ENCODE results near the gene TEX47.

Gene TEX47

GRCh38 chr7:88795553-88795952, at the start of gene TEX47:
Gene TEX47, minus strand, starts transcription at chr7:88795737. Its CDS starts 795 bp downstream, at chr7:88794942.
- no peak for DNase-seq (ENCODE audit: low spot score)

- DNase-seq (ENCODE audit: low spot score): no peak
Measured at GRCh38 chr7:88845091-88845490, 49.6 kb upstream of the TEX47 start.

- no peak for DNase-seq (ENCODE audit: low spot score)
Measured at GRCh38 chr7:88842201-88842600, 46.7 kb upstream of the TEX47 start.

GRCh38 chr7:88835147-88835728, 39.7 kb upstream of the TEX47 start:
- no peak for DNase-seq (ENCODE audit: low spot score)

- no peak for DNase-seq (ENCODE audit: low spot score)
Measured at GRCh38 chr7:88826222-88826621, 30.7 kb upstream of the TEX47 start.

GRCh38 chr7:88818552-88818951, 23.0 kb upstream of the TEX47 start:
- no peak for DNase-seq (ENCODE audit: low spot score)

GRCh38 chr7:88806280-88807037, 10.9 kb upstream of the TEX47 start:
- DNase-seq (ENCODE audit: low spot score): no peak

GRCh38 chr7:88801046-88801445, 5.5 kb upstream of the TEX47 start:
- DNase-seq (ENCODE audit: low spot score): no peak

- no peak for DNase-seq (ENCODE audit: low spot score)
Measured at GRCh38 chr7:88792361-88792760, 3.2 kb downstream of the TEX47 start.

GRCh38 chr7:88791891-88792290, 3.6 kb downstream of the TEX47 start:
- DNase-seq (ENCODE audit: low spot score): no peak

GRCh38 chr7:88789480-88790064, 6.0 kb downstream of the TEX47 start:
- DNase-seq (ENCODE audit: low spot score): peak; percentile 5

- no peak for DNase-seq (ENCODE audit: low spot score)
Measured at GRCh38 chr7:88787777-88788176, 7.8 kb downstream of the TEX47 start.

GRCh38 chr7:88775838-88776237, 19.7 kb downstream of the TEX47 start:
- no peak for DNase-seq (ENCODE audit: low spot score)

- DNase-seq (ENCODE audit: low spot score): no peak
Measured at GRCh38 chr7:88772776-88773175, 22.8 kb downstream of the TEX47 start.

GRCh38 chr7:88771417-88771816, 24.1 kb downstream of the TEX47 start:
- DNase-seq (ENCODE audit: low spot score): no peak

- DNase-seq (ENCODE audit: low spot score): no peak
Measured at GRCh38 chr7:88761779-88762178, 33.8 kb downstream of the TEX47 start.

- DNase-seq (ENCODE audit: low spot score): no peak
Measured at GRCh38 chr7:88760136-88760515, 35.4 kb downstream of the TEX47 start.

- no peak for DNase-seq (ENCODE audit: low spot score)
Measured at GRCh38 chr7:88759230-88760135, 36.1 kb downstream of the TEX47 start, which contains the start of gene ZNF804B. Gene ZNF804B, plus strand, starts transcription at chr7:88759700. Its CDS starts 277 bp downstream, at chr7:88759977.

- DNase-seq (ENCODE audit: low spot score): no peak
Measured at GRCh38 chr7:88758381-88759229, 36.9 kb downstream of the TEX47 start.

- DNase-seq (ENCODE audit: low spot score): no peak
Measured at GRCh38 chr7:88757371-88757770, 38.2 kb downstream of the TEX47 start.

- no peak for DNase-seq (ENCODE audit: low spot score)
Measured at GRCh38 chr7:88756802-88757201, 38.7 kb downstream of the TEX47 start.

Measured in hematopoietic multipotent progenitor cell treated with erythropoietin and hydrocortisone succinate and interleukin-3 and kit ligand, for 15 days (in vitro differentiated cells).